Cardiac muscle cell (in vitro differentiated cells and primary cell): ENCODE measurements around the gene PAH. TPM values are rescaled to one million over a fixed set of nuclear protein-coding genes. Genes with fewer than 3 reads are reported as not detected.
A peak's percentile ranks its signal among the peaks of the same experiment; 100 is the strongest.

Experiments
- DNase-seq, 2 donors: peaks; one replicate each; pipeline versions ENCODE4 v3.0.0 to v3.0.0-alpha.2; 2010 to 2017; ENCODE audit warnings: low read depth in 1 of 2, low spot score in 1 of 2
- H3K27ac ChIP-seq: fragments of 200-600 bp; sonication (generic); 2 replicates; pipeline ENCODE4 v1.5.1; 2016
- H3K27me3 ChIP-seq: fragments of 200-600 bp; sonication (generic); 2 replicates; pipeline ENCODE4 v1.6.0; 2016; ENCODE audit warnings: control low read depth
- H3K36me3 ChIP-seq: fragments of 200-600 bp; sonication (generic); 2 replicates; pipeline ENCODE4 v1.5.1; 2016; ENCODE audit warnings: control low read depth
- H3K4me1 ChIP-seq: fragments of 200-600 bp; sonication (generic); 2 replicates; pipeline ENCODE4 v1.8.1; 2017; ENCODE audit warnings: low read depth, mild to moderate bottlenecking, mixed run types
- H3K4me3 ChIP-seq: fragments of 200-600 bp; sonication (generic); 2 replicates; pipeline ENCODE4 v1.5.1; 2016; ENCODE audit warnings: mild to moderate bottlenecking
- H3K9me3 ChIP-seq: fragments of 200-600 bp; sonication (generic); 2 replicates; pipeline ENCODE4 v1.5.1; 2017; ENCODE audit warnings: low read depth, mild to moderate bottlenecking, control low read depth
- polyA plus RNA-seq: library from polyadenylated mRNA; unstranded; fragments of >200 nt; fragmentation: Nextera tagmentation; extraction: Ambion mirVana; gene quantifications from 2 replicates; pipeline ENCODE4 v1.2.1, GENCODE V29; 2016
- total RNA-seq: library from RNA; depleted of rRNA; stranded (reverse); fragments of >200 nt; gene quantifications from 2 replicates; pipeline ENCODE4 v1.2.3, GENCODE V29; 2016
- TF ChIP-seq, protein P1 (sequence below): IDR thresholded peaks from 2 replicates; pipeline ENCODE4 v1.5.1; 2012; ENCODE audit warnings: low read depth, mild to moderate bottlenecking, low read length

PAH gene
- total and polyA plus RNA-seq, 2 experiments from 2014 or later: 0.18 TPM; not detected in 1

DNA sequence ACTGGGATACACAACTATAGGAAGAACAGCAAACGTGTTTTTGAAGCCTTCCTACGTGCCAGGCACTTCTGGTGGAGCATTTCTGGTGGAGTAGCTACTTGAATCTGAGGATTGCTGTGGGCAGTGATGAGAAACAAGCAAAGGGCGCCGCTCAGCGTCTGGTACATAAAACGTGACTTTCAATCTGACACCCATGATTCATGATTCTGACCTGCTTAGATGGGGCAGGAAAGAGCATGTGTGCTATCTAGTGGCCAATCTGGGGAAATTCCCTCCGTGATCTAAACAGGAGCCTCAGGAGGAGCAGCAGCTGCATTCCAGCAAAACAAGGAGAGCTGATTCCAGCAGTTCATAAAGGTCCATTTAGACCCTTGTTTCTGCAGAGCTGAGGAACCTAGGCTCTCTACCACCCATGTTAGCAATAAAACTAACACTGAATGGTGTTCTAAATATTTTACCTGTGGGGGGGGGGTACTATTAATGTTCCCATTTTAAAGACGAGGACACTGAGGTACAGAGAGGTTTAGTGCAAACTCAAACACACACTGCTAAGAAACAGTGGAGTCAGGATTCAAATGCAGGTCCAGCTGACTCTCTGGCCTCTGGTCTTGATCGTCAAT lies 37.8 kb downstream of the PAH start:
- Histone ChIP-seq H3K27me3 (no peaks in the 10 kb centered on the region), H3K4me3 (no peak overlapping the region), H3K4me1 (no peaks in the 10 kb centered on the region), H3K9me3 (no peaks in the 10 kb centered on the region), H3K27ac (no peak overlapping the region), H3K36me3 (no peaks in the 10 kb centered on the region)
- TF ChIP-seq, protein P1, sequence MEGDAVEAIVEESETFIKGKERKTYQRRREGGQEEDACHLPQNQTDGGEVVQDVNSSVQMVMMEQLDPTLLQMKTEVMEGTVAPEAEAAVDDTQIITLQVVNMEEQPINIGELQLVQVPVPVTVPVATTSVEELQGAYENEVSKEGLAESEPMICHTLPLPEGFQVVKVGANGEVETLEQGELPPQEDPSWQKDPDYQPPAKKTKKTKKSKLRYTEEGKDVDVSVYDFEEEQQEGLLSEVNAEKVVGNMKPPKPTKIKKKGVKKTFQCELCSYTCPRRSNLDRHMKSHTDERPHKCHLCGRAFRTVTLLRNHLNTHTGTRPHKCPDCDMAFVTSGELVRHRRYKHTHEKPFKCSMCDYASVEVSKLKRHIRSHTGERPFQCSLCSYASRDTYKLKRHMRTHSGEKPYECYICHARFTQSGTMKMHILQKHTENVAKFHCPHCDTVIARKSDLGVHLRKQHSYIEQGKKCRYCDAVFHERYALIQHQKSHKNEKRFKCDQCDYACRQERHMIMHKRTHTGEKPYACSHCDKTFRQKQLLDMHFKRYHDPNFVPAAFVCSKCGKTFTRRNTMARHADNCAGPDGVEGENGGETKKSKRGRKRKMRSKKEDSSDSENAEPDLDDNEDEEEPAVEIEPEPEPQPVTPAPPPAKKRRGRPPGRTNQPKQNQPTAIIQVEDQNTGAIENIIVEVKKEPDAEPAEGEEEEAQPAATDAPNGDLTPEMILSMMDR: peak; percentile 14
- peak; percentile 24 to 25 for DNase-seq

DNA sequence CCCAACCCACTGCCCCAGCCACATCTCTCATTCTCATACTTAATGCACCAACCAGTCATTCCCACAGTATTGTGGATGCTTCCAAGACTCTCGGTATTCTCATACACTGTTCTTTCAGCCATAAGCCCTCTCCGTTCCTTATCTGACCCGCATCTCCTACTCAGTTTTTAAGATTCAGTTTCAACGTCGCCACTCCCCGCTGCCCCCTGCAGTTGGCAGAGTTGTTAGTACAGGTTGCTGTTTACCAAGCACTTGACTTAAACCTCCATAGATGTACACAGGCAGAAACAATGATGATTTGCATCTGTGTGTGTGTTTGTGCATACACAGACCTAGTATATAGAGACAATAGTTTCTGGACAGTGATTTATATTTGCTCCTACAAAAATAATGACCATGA lies 40.2 kb downstream of the PAH start:
- Histone ChIP-seq H3K36me3 (no peaks in the 10 kb centered on the region), H3K4me1 (no peaks in the 10 kb centered on the region)
- no peak for DNase-seq

DNA sequence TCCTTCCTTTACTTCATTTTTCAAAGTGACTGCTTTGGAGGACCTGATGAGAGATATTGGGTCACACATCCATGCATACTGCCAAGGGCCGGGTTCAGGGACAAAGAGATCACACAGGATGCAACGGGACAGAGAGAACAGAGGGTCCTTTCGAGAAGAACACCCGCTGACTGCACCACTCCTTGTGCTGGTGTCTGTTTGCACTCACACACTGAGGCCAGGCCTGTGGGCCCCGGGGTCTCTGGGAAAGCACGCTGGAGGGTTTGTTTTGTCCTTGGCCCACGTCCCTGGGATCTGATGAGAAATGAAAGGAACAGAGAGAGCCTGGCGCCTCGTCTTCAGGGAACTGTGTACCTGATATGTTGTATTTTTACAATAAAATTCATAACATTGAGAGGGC lies 42.2 kb downstream of the PAH start:
- TF ChIP-seq, protein P1: no peak
- H3K27me3 ChIP-seq: no peaks in the 10 kb centered on the region
- H3K36me3 ChIP-seq: no peaks in the 10 kb centered on the region
- no peak for DNase-seq
- H3K27ac ChIP-seq: no peak overlapping the region
- no peaks in the 10 kb centered on the region for H3K9me3 ChIP-seq
- no peaks in the 10 kb centered on the region for H3K4me1 ChIP-seq
- no peak overlapping the region for H3K4me3 ChIP-seq

More for the DNA sequence above, 40.2 kb downstream of the PAH start:
- Histone ChIP-seq H3K27me3 (no peaks in the 10 kb centered on the region), H3K9me3 (no peaks in the 10 kb centered on the region), H3K27ac (no peak overlapping the region), H3K4me3 (no peak overlapping the region)
- TF ChIP-seq, protein P1: no peak

DNA sequence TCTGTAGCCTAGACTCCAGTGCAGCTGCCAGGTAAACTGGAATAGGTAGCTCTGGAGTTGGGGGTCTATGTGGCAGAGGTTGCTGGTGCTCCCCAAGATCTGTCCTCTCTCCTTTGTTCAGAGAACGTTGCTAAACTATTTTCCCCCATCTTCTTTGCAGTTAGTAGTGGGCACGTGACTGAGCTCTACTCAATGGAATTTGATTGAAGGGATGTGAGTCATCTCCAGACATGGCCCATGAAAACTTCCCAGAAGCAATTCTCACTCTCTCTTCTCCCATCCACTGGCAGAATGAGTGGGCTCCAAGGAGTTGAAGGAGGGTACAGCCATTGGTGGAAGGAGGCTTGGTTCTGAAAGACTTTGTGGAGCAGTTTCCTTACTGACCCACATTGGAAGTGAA lies 44.0 kb downstream of the PAH start:
- H3K36me3 ChIP-seq: no peaks in the 10 kb centered on the region
- TF ChIP-seq, protein P1: no peak
- H3K27ac ChIP-seq: no peak overlapping the region
- no peak for DNase-seq
- H3K27me3 ChIP-seq: no peaks in the 10 kb centered on the region
- H3K4me1 ChIP-seq: no peaks in the 10 kb centered on the region
- no peak overlapping the region for H3K4me3 ChIP-seq
- H3K9me3 ChIP-seq: no peaks in the 10 kb centered on the region

DNA sequence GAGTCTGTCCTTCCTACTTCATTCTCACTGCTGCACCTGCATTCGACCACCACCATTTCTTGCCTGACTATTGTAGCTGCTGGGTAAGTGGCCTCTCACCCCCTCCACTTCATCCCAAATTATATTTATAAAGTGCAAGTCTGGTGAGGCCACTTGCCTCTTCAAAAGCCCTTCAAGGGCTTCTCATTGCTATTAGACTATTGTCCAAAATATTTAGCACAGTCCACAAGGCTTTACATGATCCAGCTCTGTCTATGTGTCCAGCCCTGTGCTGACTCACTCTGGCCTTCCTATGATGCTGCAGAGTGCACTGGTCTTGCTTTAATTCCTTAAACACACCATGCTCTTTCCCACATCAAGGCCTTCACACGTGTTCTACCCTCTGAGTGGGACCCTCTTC lies 46.0 kb downstream of the PAH start:
- H3K27ac ChIP-seq: no peak overlapping the region
- no peaks in the 10 kb centered on the region for H3K9me3 ChIP-seq
- no peaks in the 10 kb centered on the region for H3K4me1 ChIP-seq
- no peaks in the 10 kb centered on the region for H3K36me3 ChIP-seq
- no peaks in the 10 kb centered on the region for H3K27me3 ChIP-seq
- TF ChIP-seq, protein P1: no peak
- no peak overlapping the region for H3K4me3 ChIP-seq
- DNase-seq: no peak
